CD4-positive, CD25-positive, alpha-beta regulatory T cell (primary cell): Measurements from ENCODE around the gene VWA2. TPM values are rescaled to one million over a fixed set of nuclear protein-coding genes. Genes with fewer than 3 reads are reported as not detected.

Experiments
- ATAC-seq, 2 donors: fragments of 150-1000 bp; cut with Tn5 transposase; one replicate each; pipeline ENCODE4 v1.10.0; 2021; ENCODE audit warnings: low read depth in 2 of 2, moderate number of reproducible peaks in 2 of 2, moderate library complexity in 1 of 2
- DNase-seq, 3 donors: peaks; one replicate each; pipeline versions ENCODE4 v3.0.0 to v3.0.0-alpha.2; 2012 to 2022; ENCODE audit warnings: mixed read lengths in 1 of 3
- H3K27ac ChIP-seq: one replicate; pipeline ENCODE4 v1.7.0; 2013; ENCODE audit warnings: mild to moderate bottlenecking, low read length; ENCODE audit not compliant: insufficient read depth, poor library complexity, severe bottlenecking
- H3K27me3 ChIP-seq: one replicate; pipeline ENCODE4 v1.7.0; 2013; ENCODE audit warnings: low read length; ENCODE audit not compliant: control insufficient read depth, insufficient read depth
- H3K36me3 ChIP-seq: one replicate; pipeline ENCODE4 v1.7.0; 2013; ENCODE audit warnings: mild to moderate bottlenecking, low read length, moderate library complexity; ENCODE audit not compliant: control insufficient read depth, insufficient read depth
- H3K4me1 ChIP-seq: 2 replicates; pipeline ENCODE4 v1.7.0; 2013; ENCODE audit warnings: mild to moderate bottlenecking, low read length; ENCODE audit not compliant: insufficient read depth, control insufficient read depth, poor library complexity, severe bottlenecking
- H3K4me3 ChIP-seq: one replicate; pipeline ENCODE4 v1.7.0; 2013; ENCODE audit warnings: low read depth, mild to moderate bottlenecking, low read length, moderate library complexity
- H3K9me3 ChIP-seq, 2 experiments: 1 replicate in 1 of 2; 2 replicates in 1 of 2; pipeline ENCODE4 v1.7.0; 2013; ENCODE audit warnings: low read length in 2 of 2, mild to moderate bottlenecking in 1 of 2, moderate library complexity in 1 of 2; ENCODE audit not compliant: control insufficient read depth in 2 of 2
- H3K27ac Mint-ChIP-seq, 3 donors: one replicate each; pipeline ENCODE4 v1.8.0; 2020 to 2022; ENCODE audit warnings: mild to moderate bottlenecking in 3 of 3, mixed read lengths in 3 of 3, moderate library complexity in 2 of 3
- H3K27me3 Mint-ChIP-seq: one replicate; pipeline ENCODE4 v1.8.0; 2022; ENCODE audit warnings: mild to moderate bottlenecking, mixed read lengths
- H3K36me3 Mint-ChIP-seq: one replicate; pipeline ENCODE4 v1.8.0; 2020; ENCODE audit warnings: mixed read lengths
- H3K4me1 Mint-ChIP-seq, 4 donors: one replicate each; pipeline ENCODE4 v1.8.0; 2020 to 2022; ENCODE audit warnings: mixed read lengths in 4 of 4, mild to moderate bottlenecking in 1 of 4
- H3K4me3 Mint-ChIP-seq, 4 donors: one replicate each; pipeline ENCODE4 v1.8.0; 2020 to 2022; ENCODE audit warnings: mild to moderate bottlenecking in 4 of 4, mixed read lengths in 4 of 4, moderate library complexity in 3 of 4
- H3K9me3 Mint-ChIP-seq, 7 donors: one replicate each; pipeline ENCODE4 v1.8.0; 2020 to 2022; ENCODE audit warnings: mixed read lengths in 7 of 7, mild to moderate bottlenecking in 3 of 7, moderate library complexity in 2 of 7
- polyA plus RNA-seq, 4 donors: library from polyadenylated mRNA; unstranded; fragments of 300-500 nt; fragmentation: Illumina TruSeq; gene quantifications; one replicate each; pipeline ENCODE4 v1.2.3, GENCODE V29; 2021
- total RNA-seq: library from RNA; stranded (reverse); gene quantifications from one replicate; pipeline ENCODE4 v1.2.3, GENCODE V29; 2022

Gene VWA2
- total and polyA plus RNA-seq, 5 donors from 2014 or later: 0.12 TPM; not detected in 4

DNA sequence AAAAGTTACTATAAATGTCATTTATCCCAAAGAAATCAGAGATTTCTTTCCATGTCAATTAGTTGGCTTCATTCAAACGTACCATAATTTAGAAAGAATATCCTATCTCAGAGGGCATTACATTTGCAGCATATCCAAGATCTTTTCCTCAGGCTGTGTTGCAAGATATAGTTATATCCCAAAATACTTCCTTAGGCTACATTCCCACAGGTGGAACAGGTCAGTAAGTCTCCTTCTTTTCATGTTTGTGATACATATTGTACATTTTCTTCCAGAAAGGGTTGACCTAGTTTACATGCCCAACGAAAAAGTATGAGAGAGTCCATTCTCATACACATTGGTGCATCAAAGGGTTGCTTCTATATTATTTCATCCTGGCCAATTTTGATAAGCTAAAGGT is 26.9 kb upstream of the VWA2 start:
- DNase-seq: no peak

GRCh38 chr10:114215033-114215432 is 24.0 kb upstream of the VWA2 start:
- Histone ChIP-seq H3K9me3 (no peaks in the 10 kb centered on the region), H3K36me3 (no peaks in the 10 kb centered on the region), H3K4me3 (no peak overlapping the region), H3K27me3 (peaks cover 16% of the 10 kb centered on the region), H3K27ac (no peak overlapping the region), H3K4me1 (no peaks in the 10 kb centered on the region)
- H3K9me3 Mint-ChIP-seq: peaks cover 0 to 3% (median 0%) of the 10 kb centered on the region in 7 donors
- no peak overlapping the region for H3K4me3 Mint-ChIP-seq
- no peaks in the 10 kb centered on the region for H3K36me3 Mint-ChIP-seq
- no peaks in the 10 kb centered on the region for H3K4me1 Mint-ChIP-seq
- H3K27me3 Mint-ChIP-seq: peaks cover 28% of the 10 kb centered on the region
- ATAC-seq (no peak), DNase-seq (no peak)
- H3K27ac Mint-ChIP-seq: no peak overlapping the region

More for the DNA sequence above, 26.9 kb upstream of the VWA2 start:
- no peaks in the 10 kb centered on the region for H3K4me1 ChIP-seq
- H3K27me3 ChIP-seq: peaks cover 17% of the 10 kb centered on the region
- peaks cover 21% of the 10 kb centered on the region for H3K27me3 Mint-ChIP-seq
- H3K4me1 Mint-ChIP-seq: no peaks in the 10 kb centered on the region
- peaks cover 0 to 3% (median 0%) of the 10 kb centered on the region in 7 donors for H3K9me3 Mint-ChIP-seq
- no peaks in the 10 kb centered on the region for H3K36me3 ChIP-seq
- H3K4me3 ChIP-seq: no peak overlapping the region
- H3K27ac ChIP-seq: no peak overlapping the region
- no peak for ATAC-seq
- no peaks in the 10 kb centered on the region for H3K9me3 ChIP-seq
- no peaks in the 10 kb centered on the region for H3K36me3 Mint-ChIP-seq
- H3K27ac Mint-ChIP-seq: no peak overlapping the region
- no peak overlapping the region for H3K4me3 Mint-ChIP-seq

DNA sequence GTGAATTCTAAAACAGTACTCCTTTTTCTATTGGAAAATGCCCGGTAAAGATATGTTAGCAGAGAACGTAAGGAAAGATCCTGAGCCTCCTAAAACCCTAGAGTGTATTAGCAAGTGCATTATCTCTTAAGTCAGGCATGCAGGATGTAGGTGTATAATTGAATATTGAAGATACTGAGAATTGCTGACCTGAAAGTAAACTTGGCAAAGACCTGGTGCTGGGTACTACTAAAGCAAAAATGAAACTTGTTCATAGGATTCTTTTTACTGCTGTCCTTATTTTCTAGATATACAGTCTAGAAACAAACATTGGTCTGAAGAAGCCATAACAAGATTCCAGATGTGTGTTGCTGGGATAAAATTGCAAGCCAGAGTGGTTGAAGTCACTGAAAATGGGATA is 18.8 kb upstream of the VWA2 start:
- H3K4me3 ChIP-seq: no peak overlapping the region
- ATAC-seq: no peak
- Mint-ChIP-seq H3K27me3 (peaks cover 40% of the 10 kb centered on the region), H3K4me3 (no peak overlapping the region), H3K9me3 (peaks cover 0 to 3% (median 0%) of the 10 kb centered on the region in 7 donors), H3K27ac (no peak overlapping the region), H3K4me1 (no peaks in the 10 kb centered on the region), H3K36me3 (no peaks in the 10 kb centered on the region)
- peaks cover 14% of the 10 kb centered on the region for H3K27me3 ChIP-seq
- H3K27ac ChIP-seq: no peak overlapping the region
- DNase-seq: no peak
- no peaks in the 10 kb centered on the region for H3K36me3 ChIP-seq
- H3K9me3 ChIP-seq: no peaks in the 10 kb centered on the region
- no peaks in the 10 kb centered on the region for H3K4me1 ChIP-seq

GRCh38 chr10:114221235-114221634 is 17.8 kb upstream of the VWA2 start:
- Mint-ChIP-seq H3K4me1 (no peaks in the 10 kb centered on the region), H3K4me3 (no peak overlapping the region), H3K27me3 (peaks cover 39% of the 10 kb centered on the region), H3K36me3 (no peaks in the 10 kb centered on the region), H3K27ac (no peak overlapping the region), H3K9me3 (peaks cover 0 to 3% (median 0%) of the 10 kb centered on the region in 7 donors)
- H3K4me1 ChIP-seq: no peaks in the 10 kb centered on the region
- H3K4me3 ChIP-seq: no peak overlapping the region
- H3K9me3 ChIP-seq: no peaks in the 10 kb centered on the region
- ATAC-seq (no peak), DNase-seq (no peak)
- no peak overlapping the region for H3K27ac ChIP-seq
- peaks cover 12% of the 10 kb centered on the region for H3K27me3 ChIP-seq
- H3K36me3 ChIP-seq: no peaks in the 10 kb centered on the region

DNA sequence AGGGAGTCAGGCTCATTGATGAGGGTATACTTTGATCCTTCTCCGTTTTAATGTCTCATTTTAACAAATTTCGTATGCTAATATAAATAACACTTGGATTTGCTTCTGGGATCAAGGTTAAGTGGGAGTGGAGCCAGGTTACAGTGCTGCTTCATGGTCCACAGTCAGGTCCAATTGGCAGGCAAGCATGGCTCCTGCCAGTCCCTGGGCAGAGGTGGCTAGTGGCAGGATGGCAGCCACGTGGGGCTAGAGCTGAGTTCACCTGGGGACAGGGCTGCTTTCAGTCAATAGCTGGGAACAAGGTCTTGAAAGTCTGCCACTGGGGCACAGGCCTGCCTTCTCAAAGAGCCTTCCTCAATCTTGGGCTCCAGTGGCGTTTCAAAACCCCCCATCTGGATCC is 16.0 kb upstream of the VWA2 start:
- Mint-ChIP-seq H3K36me3 (no peaks in the 10 kb centered on the region), H3K9me3 (no peaks in the 10 kb centered on the region), H3K27me3 (peaks cover 45% of the 10 kb centered on the region), H3K4me1 (no peaks in the 10 kb centered on the region), H3K27ac (no peak overlapping the region), H3K4me3 (no peak overlapping the region)
- H3K27me3 ChIP-seq: peaks cover 15% of the 10 kb centered on the region
- no peak for DNase-seq
- no peak overlapping the region for H3K27ac ChIP-seq
- no peaks in the 10 kb centered on the region for H3K9me3 ChIP-seq
- H3K4me1 ChIP-seq: no peaks in the 10 kb centered on the region
- no peak overlapping the region for H3K4me3 ChIP-seq
- no peaks in the 10 kb centered on the region for H3K36me3 ChIP-seq
- ATAC-seq: no peak

GRCh38 chr10:114228156-114228555 is 10.9 kb upstream of the VWA2 start:
- DNase-seq (no peak), ATAC-seq (no peak)
- Histone ChIP-seq H3K4me1 (no peaks in the 10 kb centered on the region), H3K27me3 (peaks cover 12% of the 10 kb centered on the region), H3K27ac (no peak overlapping the region), H3K9me3 (no peaks in the 10 kb centered on the region), H3K36me3 (no peaks in the 10 kb centered on the region), H3K4me3 (no peak overlapping the region)
- Mint-ChIP-seq H3K4me3 (no peak overlapping the region), H3K36me3 (no peaks in the 10 kb centered on the region), H3K27ac (no peak overlapping the region), H3K9me3 (no peaks in the 10 kb centered on the region), H3K4me1 (no peaks in the 10 kb centered on the region), H3K27me3 (peaks cover 33% of the 10 kb centered on the region)

DNA sequence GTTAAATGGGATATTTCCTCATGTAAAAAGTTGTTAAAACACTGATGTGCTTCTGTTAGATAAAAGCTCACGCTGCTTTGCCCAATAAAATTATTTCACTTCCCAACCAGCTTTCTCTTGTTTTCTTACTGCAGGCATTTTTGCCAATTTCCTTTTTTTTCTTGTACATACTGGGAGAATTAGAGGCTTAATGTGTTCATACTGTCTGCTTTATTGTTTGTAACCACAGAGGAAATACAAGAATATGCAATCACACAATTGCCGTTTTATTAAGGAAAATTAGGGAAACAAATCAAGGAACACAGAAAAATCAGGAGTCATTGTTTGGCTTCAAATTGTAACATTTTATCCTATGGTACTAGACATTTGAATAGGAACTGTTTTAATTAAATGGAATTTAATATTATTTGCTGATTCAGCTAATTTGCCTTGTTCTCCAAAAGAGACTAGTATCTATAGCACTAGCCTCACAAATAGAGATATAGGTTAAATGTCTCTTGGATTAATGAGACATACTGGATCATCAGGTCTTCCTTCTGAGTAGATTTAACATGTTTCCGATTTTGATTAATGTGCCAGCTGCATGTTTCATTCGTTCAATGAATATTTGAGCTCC is 6.4 kb upstream of the VWA2 start:
- ATAC-seq: no peak
- H3K36me3 ChIP-seq: no peaks in the 10 kb centered on the region
- H3K27ac Mint-ChIP-seq: no peak overlapping the region
- H3K4me1 Mint-ChIP-seq: no peaks in the 10 kb centered on the region
- no peak overlapping the region for H3K4me3 ChIP-seq
- no peak for DNase-seq
- H3K9me3 Mint-ChIP-seq: peaks cover 0 to 2% (median 0%) of the 10 kb centered on the region in 7 donors
- no peaks in the 10 kb centered on the region for H3K9me3 ChIP-seq
- no peaks in the 10 kb centered on the region for H3K4me1 ChIP-seq
- H3K27me3 Mint-ChIP-seq: peaks cover 42% of the 10 kb centered on the region
- H3K27me3 ChIP-seq: no peaks in the 10 kb centered on the region
- H3K36me3 Mint-ChIP-seq: no peaks in the 10 kb centered on the region
- H3K27ac ChIP-seq: no peak overlapping the region
- no peak overlapping the region for H3K4me3 Mint-ChIP-seq

DNA sequence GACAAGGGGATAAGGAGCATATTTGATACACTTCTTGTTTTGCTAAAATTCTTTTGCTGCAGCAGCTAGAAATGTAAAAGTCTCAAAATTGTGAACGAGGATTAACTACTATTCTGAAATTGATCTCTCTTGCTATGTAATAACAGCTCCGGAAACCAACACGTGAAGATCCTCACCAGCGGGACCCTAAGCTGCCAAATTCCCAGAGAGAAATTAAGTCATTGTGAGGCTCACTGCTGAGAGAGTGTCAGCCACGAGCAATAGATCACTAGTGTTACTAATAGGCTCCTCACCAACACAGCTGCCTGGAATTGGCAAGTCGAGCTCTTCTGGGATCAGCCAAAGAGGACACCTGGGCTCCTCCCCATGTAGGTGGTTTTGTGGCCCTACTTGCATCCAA is 5.6 kb upstream of the VWA2 start:
- peaks cover 47% of the 10 kb centered on the region for H3K27me3 Mint-ChIP-seq

More for the DNA sequence above, 5.6 kb upstream of the VWA2 start:
- Histone ChIP-seq H3K4me3 (no peak overlapping the region), H3K27me3 (peaks cover 7% of the 10 kb centered on the region), H3K9me3 (no peaks in the 10 kb centered on the region), H3K27ac (no peak overlapping the region), H3K4me1 (no peaks in the 10 kb centered on the region), H3K36me3 (no peaks in the 10 kb centered on the region)
- ATAC-seq: no peak
- H3K36me3 Mint-ChIP-seq: no peaks in the 10 kb centered on the region
- no peaks in the 10 kb centered on the region for H3K4me1 Mint-ChIP-seq
- no peak for DNase-seq
- no peak overlapping the region for H3K27ac Mint-ChIP-seq
- peaks cover 0 to 2% (median 0%) of the 10 kb centered on the region in 7 donors for H3K9me3 Mint-ChIP-seq
- no peak overlapping the region for H3K4me3 Mint-ChIP-seq
